ENCODE results near the gene FNBP1.

- TF ChIP-seq CTCF (IDR thresholded peaks at IDR 0.05 in 4 of 5, conservative IDR thresholded peaks at IDR 0.05 in 1 of 5), result no peak
- TF ChIP-seq POLR2A (IDR thresholded peaks at IDR 0.05), result no peak
Measured at GRCh38 chr9:129881547-129882324, 161.3 kb downstream of the FNBP1 start.
